Endothelial cell (in vitro differentiated cells): Measurements from ENCODE around the gene ATP8A2. TPM values are rescaled to one million over a fixed set of nuclear protein-coding genes. Genes with fewer than 3 reads are reported as not detected.

ENCODE experiments used
- DNase-seq: peaks from one replicate; pipeline ENCODE4 v3.0.0; 2021; ENCODE audit warnings: low spot score
- H3K27ac Mint-ChIP-seq: one replicate; pipeline ENCODE4 v1.8.0; 2021; ENCODE audit warnings: mixed read lengths, inconsistent platforms; ENCODE audit not compliant: unreplicated experiment
- H3K27me3 Mint-ChIP-seq: one replicate; pipeline ENCODE4 v1.8.0; 2021; ENCODE audit warnings: mild to moderate bottlenecking, moderate library complexity, mixed read lengths, inconsistent platforms; ENCODE audit not compliant: unreplicated experiment
- H3K36me3 Mint-ChIP-seq: one replicate; pipeline ENCODE4 v1.8.0; 2021; ENCODE audit warnings: mild to moderate bottlenecking, low read depth, mixed read lengths, inconsistent platforms; ENCODE audit not compliant: unreplicated experiment
- H3K4me1 Mint-ChIP-seq: one replicate; pipeline ENCODE4 v1.8.0; 2021; ENCODE audit warnings: mild to moderate bottlenecking, mixed read lengths, inconsistent platforms; ENCODE audit not compliant: unreplicated experiment
- H3K4me3 Mint-ChIP-seq: one replicate; pipeline ENCODE4 v1.8.0; 2021; ENCODE audit warnings: mild to moderate bottlenecking, mixed read lengths, inconsistent platforms; ENCODE audit not compliant: unreplicated experiment
- H3K9me3 Mint-ChIP-seq: one replicate; pipeline ENCODE4 v1.8.0; 2021; ENCODE audit warnings: mixed read lengths, inconsistent platforms; ENCODE audit not compliant: unreplicated experiment
- total RNA-seq: library from RNA; stranded (reverse); fragmentation: NEBNext Ultra II Directional; extraction: Animal tissue kit (Norgen Biotek cat#: 25700); gene quantifications from one replicate; pipeline ENCODE4 v1.2.1, GENCODE V29; 2021; ENCODE audit not compliant: unreplicated experiment
- TF ChIP-seq, protein P1 (sequence below): fragments of 200-600 bp; sonication (generic); IDR thresholded peaks from one replicate; pipeline ENCODE4 v1.5.0; 2021; ENCODE audit warnings: antibody characterized with exemption; ENCODE audit not compliant: unreplicated experiment

ATP8A2 gene
- total RNA-seq, 1 donor from 2014 or later = 2.1 TPM

DNA sequence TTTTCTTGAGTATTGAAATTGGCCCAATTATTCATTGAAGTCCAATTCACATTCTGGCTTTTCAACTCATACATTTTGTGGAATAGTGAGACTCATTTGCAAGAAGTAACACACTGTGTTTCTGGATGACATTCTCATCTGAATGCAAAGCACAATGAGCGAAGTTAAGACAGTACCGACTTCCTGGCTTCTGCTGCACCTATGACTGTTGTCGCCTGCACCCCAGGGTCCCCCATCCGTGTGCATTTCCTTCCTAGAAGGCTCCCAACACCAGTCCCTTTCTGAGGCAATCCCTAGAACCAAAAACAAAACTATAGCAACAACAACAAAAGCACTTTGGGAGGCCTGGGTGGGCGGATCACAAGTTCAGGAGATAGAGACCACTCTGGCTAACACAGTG, 496.7 kb downstream of the ATP8A2 start:
- no peaks in the 10 kb centered on the region for H3K9me3 Mint-ChIP-seq
- no peak overlapping the region for H3K27ac Mint-ChIP-seq
- no peaks in the 10 kb centered on the region for H3K36me3 Mint-ChIP-seq
- DNase-seq = no peak
- H3K4me3 Mint-ChIP-seq = no peak overlapping the region
- TF ChIP-seq, protein P1, sequence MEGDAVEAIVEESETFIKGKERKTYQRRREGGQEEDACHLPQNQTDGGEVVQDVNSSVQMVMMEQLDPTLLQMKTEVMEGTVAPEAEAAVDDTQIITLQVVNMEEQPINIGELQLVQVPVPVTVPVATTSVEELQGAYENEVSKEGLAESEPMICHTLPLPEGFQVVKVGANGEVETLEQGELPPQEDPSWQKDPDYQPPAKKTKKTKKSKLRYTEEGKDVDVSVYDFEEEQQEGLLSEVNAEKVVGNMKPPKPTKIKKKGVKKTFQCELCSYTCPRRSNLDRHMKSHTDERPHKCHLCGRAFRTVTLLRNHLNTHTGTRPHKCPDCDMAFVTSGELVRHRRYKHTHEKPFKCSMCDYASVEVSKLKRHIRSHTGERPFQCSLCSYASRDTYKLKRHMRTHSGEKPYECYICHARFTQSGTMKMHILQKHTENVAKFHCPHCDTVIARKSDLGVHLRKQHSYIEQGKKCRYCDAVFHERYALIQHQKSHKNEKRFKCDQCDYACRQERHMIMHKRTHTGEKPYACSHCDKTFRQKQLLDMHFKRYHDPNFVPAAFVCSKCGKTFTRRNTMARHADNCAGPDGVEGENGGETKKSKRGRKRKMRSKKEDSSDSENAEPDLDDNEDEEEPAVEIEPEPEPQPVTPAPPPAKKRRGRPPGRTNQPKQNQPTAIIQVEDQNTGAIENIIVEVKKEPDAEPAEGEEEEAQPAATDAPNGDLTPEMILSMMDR = no peak
- peaks cover 45% of the 10 kb centered on the region for H3K4me1 Mint-ChIP-seq
- H3K27me3 Mint-ChIP-seq = peaks cover 2% of the 10 kb centered on the region

- H3K9me3 Mint-ChIP-seq = no peaks in the 10 kb centered on the region
- no peak overlapping the region for H3K4me3 Mint-ChIP-seq
- peaks cover 2% of the 10 kb centered on the region for H3K27me3 Mint-ChIP-seq
- H3K27ac Mint-ChIP-seq = no peak overlapping the region
- no peak for DNase-seq
- TF ChIP-seq, protein P1 = no peak
- peaks cover 51% of the 10 kb centered on the region for H3K4me1 Mint-ChIP-seq
- H3K36me3 Mint-ChIP-seq = no peaks in the 10 kb centered on the region
Measured at GRCh38 chr13:25869941-25870340, 498.2 kb downstream of the ATP8A2 start.

GRCh38 chr13:25871389-25872125, 499.8 kb downstream of the ATP8A2 start:
- H3K4me3 Mint-ChIP-seq = no peak overlapping the region
- peaks cover 45% of the 10 kb centered on the region for H3K4me1 Mint-ChIP-seq
- H3K27ac Mint-ChIP-seq = no peak overlapping the region
- TF ChIP-seq, protein P1 = no peak
- no peaks in the 10 kb centered on the region for H3K9me3 Mint-ChIP-seq
- DNase-seq = no peak
- no peaks in the 10 kb centered on the region for H3K36me3 Mint-ChIP-seq
- peaks cover 2% of the 10 kb centered on the region for H3K27me3 Mint-ChIP-seq

GRCh38 chr13:25872481-25873241, 500.9 kb downstream of the ATP8A2 start:
- H3K9me3 Mint-ChIP-seq = no peaks in the 10 kb centered on the region
- TF ChIP-seq, protein P1 = no peak
- no peak overlapping the region for H3K4me3 Mint-ChIP-seq
- H3K27ac Mint-ChIP-seq = no peak overlapping the region
- no peak for DNase-seq
- peaks cover 2% of the 10 kb centered on the region for H3K27me3 Mint-ChIP-seq
- H3K36me3 Mint-ChIP-seq = no peaks in the 10 kb centered on the region
- H3K4me1 Mint-ChIP-seq = peaks cover 42% of the 10 kb centered on the region

DNA sequence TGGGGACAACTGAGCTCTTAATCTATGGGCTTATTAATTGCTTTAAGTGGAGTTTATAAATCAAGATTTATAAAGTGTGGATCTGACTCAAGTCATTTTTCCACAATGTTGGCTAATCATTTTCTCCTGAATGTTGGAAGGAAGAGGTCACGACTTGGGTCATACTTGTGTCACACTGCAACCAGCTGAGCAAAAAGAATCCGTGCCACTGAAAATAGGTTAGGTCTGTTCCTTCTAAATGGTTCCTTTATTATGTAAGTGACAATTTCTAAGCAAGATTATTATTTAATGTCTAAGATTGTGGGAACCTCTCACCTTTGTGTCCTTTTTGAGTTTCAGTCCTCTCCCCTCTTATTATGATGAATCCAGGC, 501.5 kb downstream of the ATP8A2 start:
- TF ChIP-seq, protein P1 = no peak
- Mint-ChIP-seq H3K27ac (no peak overlapping the region), H3K4me1 (peaks cover 42% of the 10 kb centered on the region), H3K4me3 (no peak overlapping the region), H3K36me3 (no peaks in the 10 kb centered on the region), H3K27me3 (peaks cover 2% of the 10 kb centered on the region), H3K9me3 (no peaks in the 10 kb centered on the region)
- no peak for DNase-seq
